GM21447 (cell line): ENCODE data around the gene LGR4.

Experiments used
- ATAC-seq: cut with Tn5 transposase; IDR thresholded peaks from one replicate; pipeline ENCODE4 v1.9.1; 2021; ENCODE audit not compliant: unreplicated experiment

LGR4 gene

DNA sequence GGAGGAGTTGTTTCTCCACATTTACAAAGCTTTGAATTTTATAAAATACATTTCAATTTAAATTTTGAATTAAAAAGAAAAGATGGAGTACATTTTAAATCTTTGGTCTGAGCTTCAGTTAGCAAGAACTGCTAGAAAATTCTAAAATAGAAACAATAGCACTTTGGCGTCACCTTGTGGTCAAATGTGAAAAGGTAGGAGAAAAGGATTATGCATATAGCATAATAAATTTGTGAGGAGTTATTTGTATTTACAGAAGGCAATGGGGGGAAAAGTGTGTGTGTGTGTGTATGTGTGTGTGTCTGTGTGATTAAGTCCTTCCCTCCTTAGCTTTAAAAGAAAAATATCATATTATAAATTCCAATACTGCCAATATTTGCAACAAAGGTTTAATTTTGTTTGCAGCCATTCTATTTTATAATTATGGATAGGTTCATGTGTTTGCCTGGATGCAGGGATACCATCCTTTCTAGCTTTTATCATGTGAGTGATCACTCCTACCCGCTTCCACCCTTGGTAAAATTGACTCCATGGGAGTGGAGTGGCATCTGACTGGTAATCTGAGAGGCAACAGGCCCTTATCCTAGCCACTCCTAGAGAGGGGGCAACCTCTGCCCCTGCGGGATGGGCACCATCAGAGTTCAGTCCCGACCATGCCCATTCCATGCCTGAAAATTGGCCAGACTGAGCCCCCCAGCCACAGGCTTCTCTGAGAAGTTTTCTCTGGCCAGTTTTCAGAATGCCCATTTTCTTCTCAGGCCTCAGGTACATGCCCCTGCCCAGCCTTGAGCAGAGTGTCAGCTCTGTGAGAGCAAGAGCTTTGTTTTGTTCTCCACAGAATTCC lies 13.6 kb upstream of the LGR4 start:
- peak; percentile 54 for ATAC-seq

DNA sequence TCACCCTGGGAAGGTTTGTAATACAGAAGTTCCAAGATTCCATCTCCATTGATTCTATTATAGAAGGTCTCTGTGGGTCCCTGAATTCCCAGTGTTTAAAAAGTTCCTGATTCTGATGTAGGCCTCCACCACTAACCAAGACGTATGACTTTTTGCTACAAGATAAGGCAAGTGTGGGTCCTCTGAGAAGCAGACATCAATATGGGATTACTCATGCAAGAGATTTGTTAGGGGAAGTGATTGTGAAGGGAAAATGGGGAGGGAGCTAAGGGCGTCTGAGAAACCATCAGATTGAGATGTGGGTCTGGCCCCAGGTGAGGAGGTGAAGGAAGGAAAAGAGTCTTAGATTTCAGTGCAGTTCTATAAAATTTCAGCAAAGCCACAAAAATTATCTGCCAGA lies 10.2 kb upstream of the LGR4 start:
- no peak for ATAC-seq

DNA sequence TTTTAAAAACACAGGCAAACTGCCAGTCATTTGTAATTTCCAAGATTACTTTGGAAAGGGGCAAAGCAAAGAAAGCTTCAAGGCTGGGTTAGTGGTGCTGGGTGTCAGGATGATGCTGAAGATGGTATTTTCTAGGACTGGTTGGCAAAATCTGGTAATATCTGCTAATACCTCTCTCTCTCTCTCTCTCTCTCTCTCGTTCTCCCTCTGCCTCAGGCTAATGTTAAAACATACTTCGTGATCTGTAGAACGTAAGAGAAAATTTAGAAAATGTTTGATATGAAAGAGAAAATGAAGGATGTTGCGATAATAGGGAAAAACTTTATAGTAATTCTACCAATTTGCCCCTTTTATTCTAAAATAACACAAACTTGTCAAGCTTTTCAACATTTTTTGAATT lies 9.4 kb upstream of the LGR4 start:
- ATAC-seq: no peak

DNA sequence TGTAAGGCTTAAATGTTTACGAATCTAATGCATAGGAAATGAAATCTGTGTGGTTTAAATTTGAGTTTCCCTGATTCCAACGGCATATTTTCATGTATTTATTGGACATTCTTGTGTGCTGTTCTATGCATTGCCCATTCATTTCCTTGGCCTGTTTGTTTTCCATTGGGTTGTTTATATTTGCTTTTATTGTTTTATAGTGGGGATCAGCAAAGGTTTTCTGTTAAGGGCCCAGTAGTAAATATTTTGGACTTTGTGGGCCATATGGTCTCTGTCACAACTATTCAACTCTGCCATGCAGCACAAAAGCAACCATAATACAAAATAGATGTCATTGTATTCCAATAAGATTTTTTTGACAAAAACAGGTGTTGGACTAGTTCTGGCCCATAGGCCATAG lies 5.2 kb upstream of the LGR4 start:
- ATAC-seq: no peak

- ATAC-seq: no peak
Observed at GRCh38 chr11:27477243-27477642, 4.7 kb upstream of the LGR4 start.

DNA sequence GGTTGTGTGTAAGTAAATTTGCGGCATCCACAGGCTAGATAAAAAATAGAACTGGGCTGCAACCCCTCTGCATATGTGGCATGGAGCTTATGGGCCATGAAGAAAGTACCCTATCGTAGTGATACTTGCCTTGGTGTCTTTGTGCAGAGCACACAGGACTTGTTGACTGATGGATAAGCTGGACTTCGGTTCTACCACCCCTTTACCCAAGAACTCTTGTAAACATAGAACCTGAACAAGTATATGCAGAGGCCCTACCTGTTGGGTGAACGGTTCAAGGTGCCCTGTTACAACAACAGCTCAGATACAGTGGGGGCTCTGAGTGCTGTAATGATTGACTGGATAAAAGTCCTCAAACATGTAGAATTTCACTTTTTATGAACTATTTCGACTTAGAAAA lies 3.0 kb upstream of the LGR4 start:
- no peak for ATAC-seq

GRCh38 chr11:27473017-27473406 lies 422 bp upstream of the LGR4 start:
- ATAC-seq: no peak

DNA sequence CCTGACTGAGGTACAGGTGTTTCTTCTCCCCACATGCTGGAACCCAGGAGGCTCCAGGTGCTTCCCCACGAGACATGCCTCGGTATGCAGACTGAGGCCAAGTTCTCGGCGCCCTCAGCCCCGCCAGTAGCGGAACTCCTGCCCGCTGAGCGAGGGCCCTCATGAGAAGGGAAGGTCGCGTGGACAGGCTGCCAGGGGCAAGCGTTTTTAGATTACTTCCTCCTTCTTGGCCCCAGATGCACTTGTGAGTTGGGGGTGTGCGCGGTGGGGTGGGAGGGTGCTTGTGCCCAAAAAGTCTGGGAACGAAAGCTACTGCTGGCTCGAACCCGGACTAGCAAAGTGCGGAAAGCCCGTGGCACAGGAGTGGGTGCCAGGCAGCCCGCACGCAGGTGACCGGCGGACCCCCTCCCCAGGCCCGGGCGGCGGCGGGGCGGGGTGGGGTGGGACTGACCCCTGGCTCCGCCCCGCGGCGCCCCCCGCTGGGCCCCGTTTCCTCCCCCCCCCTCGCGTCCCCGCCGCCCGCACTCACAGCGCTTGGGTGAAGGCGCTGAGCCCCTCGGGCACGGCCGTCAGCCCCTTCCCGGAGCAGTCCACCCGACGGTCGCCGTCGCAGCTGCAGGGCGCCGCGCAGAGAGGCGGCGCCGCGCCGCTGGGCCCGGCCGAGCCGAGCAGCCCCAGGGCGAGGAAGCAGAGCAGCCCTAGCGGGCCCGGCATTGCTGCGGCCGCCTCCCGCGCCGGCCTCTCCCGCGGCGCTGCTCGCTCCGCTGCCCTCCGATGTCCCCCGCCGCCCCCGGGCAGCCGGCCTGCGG lies 797 bp downstream of the LGR4 start:
- ATAC-seq: peak; percentile 36

DNA sequence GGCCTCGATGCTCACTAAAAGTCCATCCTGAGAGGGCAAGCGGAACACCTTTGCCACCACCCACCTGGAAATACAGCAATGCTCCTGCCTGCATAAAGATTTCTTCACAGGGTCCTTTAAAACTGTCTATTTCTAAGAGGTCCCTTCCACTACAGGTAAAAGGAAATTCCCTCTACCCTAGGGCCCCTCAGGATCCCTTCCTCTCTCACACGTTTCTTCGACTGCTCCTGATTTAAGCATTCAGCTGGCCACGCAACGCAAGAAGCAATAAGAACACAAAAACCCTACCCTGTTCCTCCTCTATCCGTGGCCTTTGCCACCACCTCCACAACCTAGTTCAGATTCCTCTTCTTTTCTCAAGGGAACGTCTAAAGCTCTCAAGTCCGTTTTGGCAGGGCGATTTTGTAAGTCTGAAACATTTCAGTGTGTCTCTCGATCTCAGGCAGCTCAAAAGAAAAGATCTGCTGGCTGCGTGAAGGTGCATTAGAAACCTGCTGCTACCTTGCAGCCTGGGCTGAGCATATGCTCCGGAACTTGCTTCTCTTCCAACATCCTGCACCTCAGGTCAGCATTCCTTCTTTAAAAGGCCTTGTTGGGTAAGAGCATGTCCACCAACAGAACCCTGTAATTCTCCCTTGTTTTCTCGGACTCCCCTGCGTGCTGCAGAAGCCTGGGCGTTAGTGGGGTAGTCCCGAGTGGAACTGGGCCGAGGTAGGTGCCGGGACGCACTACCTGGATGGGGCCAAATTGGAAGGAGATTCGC lies 1.6 kb downstream of the LGR4 start:
- ATAC-seq: no peak

DNA sequence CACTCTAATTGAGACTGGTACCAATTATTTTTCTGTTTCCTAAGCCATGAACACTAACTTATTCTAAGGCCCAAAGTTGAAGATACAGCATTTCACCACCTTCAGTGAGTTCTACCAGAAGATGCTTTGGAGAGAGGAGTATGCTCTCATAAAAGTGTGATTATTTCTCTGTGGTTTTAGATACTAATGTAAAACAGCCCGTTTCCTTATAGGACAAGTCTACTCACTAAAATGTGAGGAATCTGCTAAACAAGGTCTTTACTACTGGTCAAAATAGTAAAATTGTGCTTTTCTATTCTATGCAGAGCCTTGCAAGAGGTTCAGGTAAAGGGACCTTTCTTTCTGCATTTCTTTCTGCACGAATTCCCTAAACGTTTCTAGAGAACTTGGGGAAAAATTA lies 2.4 kb downstream of the LGR4 start:
- ATAC-seq: no peak

DNA sequence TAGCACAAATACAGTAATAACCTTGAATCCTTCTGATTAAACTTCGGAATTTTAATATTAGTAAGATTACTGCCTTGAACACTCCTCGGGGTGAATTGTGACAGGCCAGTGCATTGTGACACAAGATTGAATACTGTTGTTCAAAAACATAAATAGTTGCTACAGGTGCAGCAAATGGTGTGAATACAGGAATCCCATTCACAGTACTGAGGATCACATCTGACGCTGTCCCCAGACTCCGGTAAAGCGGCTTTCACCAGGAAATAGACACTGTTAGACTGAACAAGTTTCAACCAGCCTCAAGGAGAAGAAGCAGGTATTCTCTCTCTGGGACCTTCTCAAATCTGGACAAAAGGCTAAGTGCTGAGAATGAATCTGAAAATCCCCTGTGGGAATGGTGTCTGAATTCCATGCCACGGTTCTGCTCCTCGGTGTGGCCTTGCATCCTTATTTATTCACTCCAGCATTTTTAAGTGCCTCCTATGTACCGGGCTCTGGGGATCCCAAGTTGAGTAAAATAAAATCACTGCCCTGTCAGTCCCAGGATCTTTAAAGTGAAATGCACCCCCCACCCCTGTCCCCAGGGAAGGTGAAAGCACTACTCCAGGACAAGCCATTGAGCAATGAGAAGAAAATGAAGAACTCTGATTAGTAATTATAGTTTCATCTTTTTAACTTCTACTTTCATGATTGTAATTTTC lies 3.4 kb downstream of the LGR4 start:
- ATAC-seq: no peak

DNA sequence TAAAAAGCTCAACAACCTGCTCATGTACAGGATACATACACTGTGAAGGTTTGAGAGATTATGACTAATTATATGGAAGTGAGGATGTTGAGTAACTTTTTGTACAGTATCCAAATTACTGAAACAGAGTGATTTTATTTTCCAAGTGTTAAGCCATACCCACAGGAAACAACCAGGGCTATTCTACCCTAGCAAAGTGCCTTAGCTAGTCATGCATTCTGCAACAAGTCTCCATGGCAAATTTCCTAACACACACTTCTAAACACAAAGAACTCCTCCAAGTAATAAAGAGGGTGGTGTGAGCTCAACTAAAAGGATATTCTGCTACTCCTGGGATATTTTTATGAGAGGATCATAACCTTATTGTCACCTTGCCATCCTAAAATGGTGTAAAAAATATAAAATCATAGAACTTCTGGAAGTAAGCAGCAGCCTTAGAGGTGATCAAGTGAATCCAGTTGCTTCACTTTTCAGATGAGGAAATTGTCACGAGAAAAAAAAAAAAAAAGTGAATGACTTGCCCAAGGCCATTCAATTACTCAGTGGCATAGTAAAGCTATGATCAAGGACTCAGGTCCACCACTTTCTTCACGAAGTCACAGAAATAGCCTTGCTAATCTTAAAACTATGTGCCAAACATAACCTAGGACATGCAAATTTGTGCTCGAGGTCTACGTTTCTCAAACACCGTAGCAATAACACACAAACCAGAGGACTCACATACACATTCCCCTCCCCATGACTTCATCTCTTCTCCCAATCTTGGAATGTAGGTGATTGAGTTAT lies 4.2 kb downstream of the LGR4 start:
- no peak for ATAC-seq

DNA sequence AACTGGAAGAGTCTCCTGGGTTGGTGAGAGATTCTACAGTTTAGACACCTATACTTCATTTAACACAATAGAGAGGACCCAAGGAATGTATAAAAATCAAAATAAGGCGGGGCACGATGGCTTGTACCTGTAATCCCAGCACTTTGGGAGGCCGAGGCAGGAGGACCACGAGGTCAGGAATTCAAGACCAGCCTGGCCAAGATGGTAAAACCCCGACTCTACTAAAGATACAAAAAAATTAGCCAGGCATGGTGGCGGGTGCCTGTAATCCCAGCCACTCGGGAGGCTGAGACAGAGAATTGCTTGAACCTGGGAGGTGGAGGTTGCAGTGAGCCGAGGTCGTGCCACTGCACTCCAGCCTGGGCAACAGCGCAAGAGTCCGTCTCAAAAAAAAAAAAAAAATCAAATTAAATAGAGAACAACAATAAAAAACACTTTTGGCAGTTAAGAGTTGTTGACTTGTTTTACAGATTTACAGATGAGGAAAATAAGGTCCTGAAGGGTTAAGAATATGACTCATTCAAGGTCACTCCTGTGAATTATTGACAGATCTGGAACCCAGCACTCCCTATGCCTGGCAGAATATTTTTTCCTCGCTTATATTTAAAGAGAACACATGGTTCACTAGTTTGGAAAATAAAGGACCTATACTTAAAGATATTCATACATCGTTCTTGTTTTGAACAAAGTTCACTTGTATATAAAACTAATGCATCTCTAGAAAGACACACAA lies 5.2 kb downstream of the LGR4 start:
- no peak for ATAC-seq

DNA sequence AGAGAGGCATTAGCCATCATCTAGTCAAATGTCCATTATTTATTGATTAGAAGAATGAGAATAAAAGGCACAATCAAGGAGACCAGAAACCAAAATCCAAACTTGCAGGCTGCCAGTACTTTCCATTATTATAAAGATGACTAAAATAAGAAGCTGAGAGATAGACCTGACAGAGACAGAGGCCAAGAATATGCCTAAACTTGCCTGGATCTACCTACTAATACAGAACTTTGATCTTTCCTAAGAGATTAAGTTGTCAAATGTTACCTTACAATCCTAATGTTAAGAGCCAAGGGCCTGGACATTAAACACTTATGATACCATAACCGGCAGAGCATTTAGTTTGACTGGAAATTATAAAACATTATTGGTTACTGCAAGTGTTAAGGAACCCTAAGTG lies 6.2 kb downstream of the LGR4 start:
- ATAC-seq: no peak

DNA sequence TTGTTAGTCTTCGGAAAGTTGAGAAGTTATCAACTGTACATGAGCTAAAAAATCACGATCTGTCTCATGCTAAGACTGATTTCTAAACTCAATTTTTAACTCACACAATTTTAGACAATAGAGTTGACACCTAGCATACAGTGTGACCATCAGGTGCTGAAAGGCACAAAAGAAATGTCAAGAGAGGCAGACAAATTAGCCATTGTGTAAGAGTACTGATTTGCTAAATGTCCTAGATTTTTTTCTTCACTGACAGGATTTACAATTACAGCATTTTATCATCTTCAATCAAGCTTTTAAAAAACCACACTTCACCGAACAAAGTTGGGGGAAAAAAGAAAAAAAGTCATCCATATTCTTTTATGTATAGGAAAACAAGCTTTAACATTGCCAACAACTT lies 7.0 kb downstream of the LGR4 start:
- no peak for ATAC-seq

- no peak for ATAC-seq
Observed at GRCh38 chr11:27464909-27465308, 7.7 kb downstream of the LGR4 start.

DNA sequence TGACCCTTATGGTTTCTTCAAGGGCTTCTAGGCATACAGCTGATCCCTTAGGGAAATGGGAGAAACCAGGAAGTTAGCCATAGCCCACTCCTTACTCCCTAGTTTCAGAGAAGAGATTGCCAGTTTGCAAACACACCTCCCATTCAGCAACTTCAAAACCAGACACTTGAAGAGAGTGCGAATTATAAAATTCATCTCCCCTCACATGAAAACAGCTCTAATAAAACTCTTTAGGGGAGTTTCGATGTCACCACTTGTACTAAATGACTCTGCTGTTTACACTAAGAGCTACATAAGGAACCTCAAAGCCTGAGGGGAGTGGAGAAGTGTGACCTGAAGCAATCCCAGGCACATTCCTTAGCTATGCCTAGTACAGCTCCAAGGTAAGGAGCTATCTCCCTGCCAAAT lies 8.3 kb downstream of the LGR4 start:
- ATAC-seq: no peak

GRCh38 chr11:27462543-27462942 lies 10.0 kb downstream of the LGR4 start:
- ATAC-seq: no peak

DNA sequence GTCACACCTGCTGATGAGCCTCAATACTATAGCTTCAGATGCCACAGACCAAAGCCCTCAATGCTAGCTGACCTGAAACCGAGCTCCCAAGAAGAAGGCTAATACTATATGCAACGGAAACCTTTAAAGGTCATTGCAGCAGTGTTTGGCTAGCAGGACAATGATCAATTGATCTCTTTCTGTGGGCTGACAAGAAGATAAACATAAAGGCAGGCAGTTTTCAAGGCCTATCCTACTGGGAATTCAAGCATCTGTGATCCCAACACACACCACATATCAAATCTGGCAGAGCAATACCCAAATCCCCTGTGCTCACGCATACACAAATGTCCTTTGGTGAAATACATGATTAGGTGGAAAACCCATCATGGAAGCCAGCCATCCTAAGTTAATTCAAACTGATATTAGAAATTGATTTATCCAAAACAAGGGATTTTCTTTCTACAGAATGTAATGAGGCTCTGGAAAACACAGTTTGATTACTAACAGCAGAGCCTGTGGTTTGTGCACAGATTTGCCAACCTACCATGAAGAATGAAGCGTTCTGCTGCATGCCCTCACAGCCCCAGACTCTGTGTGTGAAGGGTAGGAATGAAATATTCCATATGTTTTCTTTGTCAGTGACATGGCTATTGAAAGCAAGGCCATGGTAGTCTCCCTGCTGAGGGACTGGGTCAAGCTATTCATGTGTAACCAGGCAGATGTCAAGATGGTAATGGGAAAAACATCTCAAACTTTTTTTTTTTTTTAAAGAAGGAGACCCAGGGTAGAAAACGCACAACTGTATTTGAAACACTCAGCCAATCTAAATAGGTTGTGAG lies 12.2 kb downstream of the LGR4 start:
- no peak for ATAC-seq
